GM18907 (cell line): ENCODE data around the gene FCN2.
A peak's percentile ranks its signal among the peaks of the same experiment; 100 is the strongest.

Experiments
- ATAC-seq: cut with Tn5 transposase; IDR thresholded peaks from one replicate; pipeline ENCODE4 v1.9.1; 2021; ENCODE audit warnings: mild to moderate bottlenecking, moderate library complexity; ENCODE audit not compliant: unreplicated experiment

The FCN2 gene

GRCh38 chr9:134928436-134929192 is 48.0 kb downstream of the FCN2 start:
- ATAC-seq: no peak

GRCh38 chr9:134929193-134930158 is 48.9 kb downstream of the FCN2 start:
- ATAC-seq: no peak

GRCh38 chr9:134930398-134930797 is 49.8 kb downstream of the FCN2 start:
- peak; percentile 68 for ATAC-seq

- ATAC-seq: no peak
Observed at GRCh38 chr9:134932171-134932570, 51.6 kb downstream of the FCN2 start.

GRCh38 chr9:134932606-134933005 is 52.0 kb downstream of the FCN2 start:
- ATAC-seq: no peak

GRCh38 chr9:134933076-134933659 is 52.6 kb downstream of the FCN2 start:
- no peak for ATAC-seq

- ATAC-seq: no peak
Observed at GRCh38 chr9:134935056-134935640, 54.5 kb downstream of the FCN2 start.

GRCh38 chr9:134935701-134936345 is 55.2 kb downstream of the FCN2 start:
- no peak for ATAC-seq

- ATAC-seq: peak; percentile 44
Observed at GRCh38 chr9:134936346-134937163, 55.9 kb downstream of the FCN2 start.
